Sigmoid colon (tissue), 7 donors: ENCODE measurements around the gene FAM200B. TPM values are rescaled to one million over a fixed set of nuclear protein-coding genes. Genes with fewer than 3 reads are reported as not detected.

Experiments
- DNase-seq: peaks from one replicate; pipeline ENCODE4 v3.0.0-alpha.2; 2019
- H3K27ac ChIP-seq, 4 donors: fragments of 200-600 bp; sonication (generic); one replicate each; pipeline ENCODE4 v1.5.1; 2016 to 2019; ENCODE audit warnings: mild to moderate bottlenecking in 1 of 4
- H3K27me3 ChIP-seq, 3 donors: fragments of 200-600 bp; sonication (generic); one replicate each; pipeline ENCODE4 v1.5.1; 2019; ENCODE audit warnings: mild to moderate bottlenecking in 1 of 3
- H3K36me3 ChIP-seq, 4 donors: fragments of 200-600 bp; sonication (generic); one replicate each; pipeline ENCODE4 v1.5.1; 2016 to 2019
- H3K4me1 ChIP-seq, 4 donors: fragments of 200-600 bp; sonication (generic); one replicate each; pipeline ENCODE4 v1.5.1; 2017 to 2019
- H3K4me3 ChIP-seq, 4 donors: fragments of 200-600 bp; sonication (generic); one replicate each; pipeline ENCODE4 v1.5.1; 2017 to 2019; ENCODE audit warnings: mild to moderate bottlenecking in 2 of 4, moderate library complexity in 1 of 4
- H3K9me3 ChIP-seq, 4 donors: fragments of 200-600 bp in 3 of 4; sonication (generic) in 3 of 4; one replicate each; pipeline versions ENCODE4 v1.5.1 to v1.6.1; 2013 to 2019
- CTCF ChIP-seq, 4 experiments: fragments of 450-650 bp in 3 of 4; fragments of 200-600 bp in 1 of 4; IDR thresholded peaks; one replicate each; pipeline ENCODE4 v1.5.1; 2016 to 2019; ENCODE audit warnings: antibody characterized with exemption in 4 of 4, mild to moderate bottlenecking in 3 of 4, moderate library complexity in 2 of 4
- EP300 ChIP-seq, 4 donors: sonication (generic); formaldehyde crosslinking; IDR thresholded peaks; one replicate each; pipeline ENCODE4 v1.6.1; 2017; ENCODE audit warnings: antibody characterized with exemption in 4 of 4
- POLR2A ChIP-seq, 2 donors: fragments of 450-650 bp; IDR thresholded peaks; one replicate each; pipeline ENCODE4 v1.6.1; 2016; ENCODE audit warnings: antibody characterized with exemption in 2 of 2, mild to moderate bottlenecking in 2 of 2, moderate library complexity in 2 of 2
- POLR2AphosphoS5 ChIP-seq, 4 donors: sonication (generic); formaldehyde crosslinking; IDR thresholded peaks; one replicate each; pipeline ENCODE4 v1.6.1; 2017; ENCODE audit warnings: antibody characterized with exemption in 4 of 4
- whole genome bisulfite sequencing, 2 donors: extraction: QIAGEN DNeasy Blood & Tissue Kit; methylation state at CpG; one replicate each; pipeline ENCODE4 v1.1.7; 2013; 5-methylcytosine and 5-hydroxymethylcytosine counted together
- intact Hi-C: fragments of 100-400 bp; cut with DNase I; formaldehyde crosslinking; loops from one replicate; pipeline ENCODE4 v1.15.1; 2023
- polyA plus RNA-seq, 3 donors: library from polyadenylated mRNA; stranded (reverse); fragments of 200-250 nt; gene quantifications; one replicate each; pipeline ENCODE4 v1.2.3, GENCODE V29; 2013
- total RNA-seq, 4 donors: library from RNA; depleted of rRNA; stranded (reverse); fragments of >200 nt; gene quantifications; one replicate each; pipeline ENCODE4 v1.1.0, GENCODE V29; 2016
- donor health status: healthy with polysubstance abuse.
- donor health status: Bipolar disorder and iron deficiency.
- donor health status: healthy.

The FAM200B gene
- total RNA-seq = 100 to 1,000 TPM in 1 of 4 donors, 10 to 100 TPM in 3; 45.1 to 105 (median 72.2) TPM
- 100 to 1,000 TPM in 1 of 3 donors, 10 to 100 TPM in 2; 36.4 to 101 (median 88.9) TPM for polyA plus RNA-seq

- 1% methylated on average over 56 of the region's 56 CpGs for WGBS, 2 donors
- Histone ChIP-seq H3K27ac (peak within 1 kb of the TSS; percentile 82 to 94 (median 88)), H3K4me3 (peak within 1 kb of the TSS; percentile 62 to 81 (median 72)), H3K4me1 (peaks cover 0 to 28% (median 19%) of the 10 kb centered on the region in 4 donors), H3K36me3 (peaks cover 0 to 17% (median 1%) of the 10 kb centered on the region in 4 donors), H3K27me3 (no peaks in the 10 kb centered on the region), H3K9me3 (no peaks in the 10 kb centered on the region)
- DNase-seq = peak; percentile 99
- intact Hi-C loops = loop anchor here (2.0 kb wide), 1 partner anchor 27 kb away; the partner anchor contains the start of gene FBXL5
- peak in 3 of 4 experiments; percentile 6 to 22 (median 19) for TF ChIP-seq CTCF (IDR thresholded peaks at IDR 0.05)
- peak; percentile 73 to 90 (median 86) for TF ChIP-seq POLR2AphosphoS5 (IDR thresholded peaks at IDR 0.05)
- no peak for TF ChIP-seq EP300 (IDR thresholded peaks at IDR 0.05)
- TF ChIP-seq POLR2A (IDR thresholded peaks at IDR 0.05) = peak; percentile 71 to 84
Observed at GRCh38 chr4:15681372-15682241, at the start of gene FAM200B. Gene FAM200B (plus strand): TSS chr4:15681827. CDS start chr4:15686978, 5,151 bp downstream.

- H3K4me3 ChIP-seq = no peak overlapping the region
- 75 to 95% methylated on average over 1 of the region's 1 CpG for WGBS, 2 donors
- DNase-seq = no peak
- H3K4me1 ChIP-seq = no peaks in the 10 kb centered on the region
- TF ChIP-seq CTCF (IDR thresholded peaks at IDR 0.05) (no peak), POLR2AphosphoS5 (IDR thresholded peaks at IDR 0.05) (no peak), EP300 (IDR thresholded peaks at IDR 0.05) (no peak), POLR2A (IDR thresholded peaks at IDR 0.05) (no peak)
- no peak overlapping the region for H3K27ac ChIP-seq
- peaks cover 12 to 97% (median 24%) of the 10 kb centered on the region in 4 donors for H3K36me3 ChIP-seq
- H3K27me3 ChIP-seq = no peaks in the 10 kb centered on the region
- intact Hi-C loops = no loop called here
- no peaks in the 10 kb centered on the region for H3K9me3 ChIP-seq
Observed at GRCh38 chr4:15636818-15637217, 44.8 kb upstream of the FAM200B start.

- peaks cover 12 to 81% (median 21%) of the 10 kb centered on the region in 4 donors for H3K36me3 ChIP-seq
- TF ChIP-seq POLR2A (IDR thresholded peaks at IDR 0.05) (no peak), POLR2AphosphoS5 (IDR thresholded peaks at IDR 0.05) (no peak), EP300 (IDR thresholded peaks at IDR 0.05) (no peak), CTCF (IDR thresholded peaks at IDR 0.05) (no peak)
- intact Hi-C loops = no loop called here
- H3K4me3 ChIP-seq = no peak overlapping the region
- H3K4me1 ChIP-seq = peaks cover 0 to 12% (median 6%) of the 10 kb centered on the region in 4 donors
- H3K27ac ChIP-seq = no peak overlapping the region
- DNase-seq = no peak
- 93 to 94% methylated on average over 6 of the region's 6 CpGs for WGBS, 2 donors
- no peaks in the 10 kb centered on the region for H3K27me3 ChIP-seq
- no peaks in the 10 kb centered on the region for H3K9me3 ChIP-seq
Observed at GRCh38 chr4:15638418-15638817, 43.2 kb upstream of the FAM200B start.

GRCh38 chr4:15648600-15648999 is 33.0 kb upstream of the FAM200B start:
- DNase-seq = no peak
- TF ChIP-seq POLR2A (IDR thresholded peaks at IDR 0.05) = no peak
- TF ChIP-seq EP300 (IDR thresholded peaks at IDR 0.05) = no peak
- no peak for TF ChIP-seq POLR2AphosphoS5 (IDR thresholded peaks at IDR 0.05)
- TF ChIP-seq CTCF (IDR thresholded peaks at IDR 0.05) = no peak
- Histone ChIP-seq H3K4me1 (peaks cover 0 to 96% (median 86%) of the 10 kb centered on the region in 4 donors), H3K27me3 (no peaks in the 10 kb centered on the region), H3K27ac (peak overlapping the region in 3 of 4 donors; percentile 52 to 99 (median 97)), H3K4me3 (no peak overlapping the region), H3K36me3 (no peaks in the 10 kb centered on the region), H3K9me3 (no peaks in the 10 kb centered on the region)
- intact Hi-C loops = loop anchor here (5.0 kb wide), 1 partner anchor 111 kb away; no protein-coding TSS in a partner anchor
- WGBS, 2 donors = 46 to 55% methylated on average over 2 of the region's 2 CpGs
